IPS-NIHi11 (cell line): Measurements from ENCODE around the gene CASD1.

Experiments used
- DNase-seq: peaks from one replicate; pipeline ENCODE4 v3.0.0; 2012; ENCODE audit warnings: mixed read lengths, low spot score

CASD1 gene

DNA sequence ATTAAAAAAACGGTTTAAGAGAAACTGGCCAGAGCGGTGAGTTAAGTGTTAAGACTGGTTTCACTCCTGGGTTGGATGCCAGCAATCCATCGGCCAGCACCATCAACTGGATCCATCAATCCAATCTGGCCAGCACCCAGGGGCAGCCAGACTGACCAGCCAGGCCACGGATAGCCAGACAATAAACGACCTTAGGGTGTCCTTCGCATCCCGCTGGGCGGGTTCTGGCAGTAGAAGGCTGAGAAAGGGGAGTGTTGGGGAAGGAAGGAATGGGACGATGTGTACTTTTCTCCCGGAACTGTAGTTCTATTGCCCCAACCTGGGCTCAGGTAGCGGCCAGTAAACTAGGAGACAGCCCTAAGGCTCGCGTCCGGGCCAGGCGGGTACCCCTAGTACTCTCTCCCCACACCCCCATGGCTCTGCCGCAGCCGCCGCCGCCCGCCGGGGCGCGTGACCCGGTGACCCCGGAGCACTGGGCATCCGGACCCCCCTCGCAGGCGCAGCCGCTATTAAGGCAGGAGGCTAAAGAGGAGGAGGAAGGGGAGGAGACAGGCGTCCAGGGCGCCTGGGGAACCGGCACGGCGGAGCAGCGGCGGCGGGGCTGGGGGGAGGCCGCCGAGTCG lies at the start of gene CASD1:
Gene CASD1 (plus strand): TSS at position 546 of the 623 bp plus-strand sequence. CDS start 276 bp downstream, outside the sequence.
- no peak for DNase-seq

- DNase-seq: no peak
These were observed 43.1 kb upstream of the CASD1 start for GRCh38 chr7:94466516-94466915.

- DNase-seq: no peak
These were observed 38.0 kb upstream of the CASD1 start for GRCh38 chr7:94471604-94472003.

GRCh38 chr7:94472608-94473007 lies 37.0 kb upstream of the CASD1 start:
- no peak for DNase-seq

DNA sequence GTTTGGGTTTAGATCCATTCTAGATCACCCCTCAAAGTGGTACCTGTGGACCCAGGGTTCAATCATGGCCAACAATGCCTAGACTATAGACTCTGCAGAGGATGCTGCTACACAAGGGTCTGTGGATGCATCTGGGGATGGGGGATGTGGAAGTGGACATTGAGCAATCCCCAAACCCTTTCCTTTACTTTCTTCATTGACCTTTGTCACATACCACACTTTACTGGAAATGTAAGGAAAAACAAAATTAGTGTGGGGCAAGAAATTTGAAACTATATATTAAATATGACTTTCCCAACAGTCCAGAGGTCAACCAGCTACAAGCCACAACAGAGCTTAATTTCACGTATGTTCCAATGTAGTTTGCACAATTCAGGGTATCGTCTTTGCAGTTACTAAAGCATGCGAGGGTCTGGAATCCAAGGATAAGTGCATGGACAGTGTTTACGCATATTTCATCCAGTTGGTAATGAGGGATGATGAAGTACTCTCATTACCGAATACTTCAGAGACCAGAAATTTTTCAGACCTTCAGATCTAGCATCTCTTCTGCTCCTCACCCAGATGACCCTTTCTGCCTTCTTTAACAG lies 33.3 kb upstream of the CASD1 start:
- no peak for DNase-seq

DNA sequence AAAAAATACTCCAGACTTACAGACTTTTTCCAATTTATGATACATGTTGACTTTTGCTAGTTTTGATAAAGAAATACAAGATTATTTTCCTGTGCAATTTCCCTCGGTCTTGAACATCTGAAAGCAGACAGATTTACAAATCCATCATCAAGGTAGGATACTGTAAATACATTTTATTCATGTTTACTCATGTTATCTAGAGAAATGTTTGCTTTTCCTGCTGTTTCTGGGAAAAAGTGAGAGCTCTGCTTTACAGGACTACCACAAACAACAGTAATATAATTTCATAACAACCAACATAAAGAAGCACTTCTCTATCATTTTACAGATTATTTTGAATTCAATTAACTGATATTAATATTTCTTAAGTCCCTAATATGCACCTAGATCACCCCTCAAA lies 31.7 kb upstream of the CASD1 start:
- no peak for DNase-seq

- DNase-seq: no peak
These were observed 30.9 kb upstream of the CASD1 start for GRCh38 chr7:94478648-94479214.

- no peak for DNase-seq
These were observed 28.3 kb upstream of the CASD1 start for GRCh38 chr7:94481279-94481678.

GRCh38 chr7:94482796-94483195 lies 26.8 kb upstream of the CASD1 start:
- no peak for DNase-seq

DNA sequence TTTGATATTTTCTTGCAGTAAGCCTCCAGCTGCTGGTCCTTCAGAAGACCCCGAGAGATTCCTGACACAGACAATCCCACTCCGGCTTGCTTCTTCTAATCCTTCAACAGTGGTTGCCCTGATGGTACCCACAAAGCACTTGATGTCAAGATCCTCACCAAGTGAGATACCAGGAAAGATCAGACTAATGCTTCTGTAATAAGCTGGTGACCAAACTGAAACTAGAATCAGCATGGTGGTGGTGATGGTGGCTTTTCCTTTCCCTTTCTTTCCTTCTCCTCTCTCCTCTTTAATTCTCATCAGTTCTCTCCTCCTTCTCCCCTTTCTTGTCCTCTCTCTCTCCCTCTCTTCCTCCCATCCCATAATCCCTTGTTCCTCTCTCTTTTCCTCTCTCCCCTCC lies 25.8 kb upstream of the CASD1 start:
- DNase-seq: no peak

- DNase-seq: no peak
These were observed 23.4 kb upstream of the CASD1 start for GRCh38 chr7:94486216-94486615.

- no peak for DNase-seq
These were observed 18.2 kb upstream of the CASD1 start for GRCh38 chr7:94491410-94491809.

DNA sequence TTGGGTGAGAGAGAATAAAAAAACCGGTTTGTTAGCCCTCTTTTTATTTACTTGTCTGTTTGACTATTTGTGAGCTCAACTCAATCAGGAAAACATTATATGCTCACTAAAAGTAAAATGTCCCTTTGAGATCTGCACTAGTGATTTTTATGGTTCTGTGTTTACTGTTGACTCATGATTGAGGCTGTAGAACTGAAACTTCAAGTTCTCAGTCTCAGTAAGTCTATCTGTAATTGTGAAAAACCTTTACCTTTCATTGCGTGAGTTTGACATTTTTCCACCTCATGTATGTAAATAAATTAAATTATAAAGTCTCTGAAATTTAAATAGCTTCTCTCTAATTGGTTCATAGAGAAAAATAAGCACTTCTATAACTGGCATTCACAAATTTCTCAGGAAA lies 17.0 kb upstream of the CASD1 start:
- no peak for DNase-seq

- no peak for DNase-seq
These were observed 11.5 kb upstream of the CASD1 start for GRCh38 chr7:94497874-94498670.

GRCh38 chr7:94498918-94499317 lies 10.7 kb upstream of the CASD1 start:
- DNase-seq: no peak

- no peak for DNase-seq
These were observed 2.1 kb upstream of the CASD1 start for GRCh38 chr7:94507462-94507861.

DNA sequence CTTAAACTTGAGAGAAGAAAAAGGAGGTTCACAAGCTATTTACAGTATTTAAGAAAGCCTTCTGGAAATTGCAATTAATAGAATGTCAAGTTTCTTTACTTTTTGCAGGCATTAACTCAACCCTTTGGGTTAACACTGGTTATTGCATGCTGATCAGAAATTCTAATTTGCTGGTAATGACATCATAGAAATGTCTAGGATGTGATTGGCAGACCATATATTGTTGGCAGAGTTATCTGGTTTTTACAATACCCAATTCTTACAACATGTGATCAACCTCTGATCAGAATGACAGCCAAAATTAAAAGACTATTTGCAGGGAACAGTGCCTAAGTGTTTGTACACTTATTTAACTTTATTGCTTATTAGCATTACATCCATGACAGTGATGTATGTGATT lies 1.6 kb upstream of the CASD1 start:
- DNase-seq: no peak

GRCh38 chr7:94509887-94510581 lies 425 bp downstream of the CASD1 start:
- DNase-seq: peak; percentile 89

DNA sequence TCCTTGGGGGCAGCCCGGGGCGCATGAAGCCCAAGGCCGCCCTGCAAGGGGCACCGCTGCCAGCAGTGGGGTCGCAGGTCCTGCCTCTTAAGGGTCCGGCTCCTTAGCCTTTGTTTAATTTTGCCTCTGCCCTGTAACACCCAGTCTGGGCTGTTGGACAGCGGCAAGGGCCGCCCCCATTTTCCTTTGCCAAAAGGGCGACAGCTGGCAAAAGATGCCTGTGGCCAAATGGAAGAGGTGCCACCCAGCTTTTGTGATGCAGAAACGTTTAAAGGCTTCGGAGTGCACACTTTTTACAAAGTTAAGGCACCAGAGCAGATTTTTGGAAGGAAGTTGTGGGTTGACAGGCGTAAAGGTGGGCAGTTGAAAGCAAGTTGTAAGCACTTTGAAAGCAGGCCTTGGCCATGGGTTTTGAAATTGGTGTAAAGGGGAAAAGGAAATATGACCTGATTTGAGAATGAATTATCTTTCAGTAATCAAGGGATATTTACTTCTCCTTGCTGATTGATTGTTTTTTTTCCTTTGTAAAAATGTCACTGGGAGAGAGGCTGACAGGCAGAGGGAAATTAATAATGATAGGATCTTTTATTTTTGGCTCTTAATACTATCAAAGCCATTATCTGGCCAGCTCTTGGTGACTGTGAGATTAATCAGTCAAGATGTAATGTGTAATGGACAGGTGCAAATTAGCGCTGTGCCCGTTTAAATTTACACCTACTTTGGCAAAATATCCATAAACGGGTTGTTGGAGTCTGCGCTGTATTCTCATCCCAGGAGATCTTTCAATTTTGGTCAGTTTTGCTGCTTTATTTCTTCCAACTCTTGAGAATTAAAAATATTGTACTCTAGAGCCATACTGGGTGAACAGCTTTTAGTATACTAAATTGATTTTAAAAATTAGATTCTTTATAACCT lies 1.2 kb downstream of the CASD1 start:
- DNase-seq: peak; percentile 57

DNA sequence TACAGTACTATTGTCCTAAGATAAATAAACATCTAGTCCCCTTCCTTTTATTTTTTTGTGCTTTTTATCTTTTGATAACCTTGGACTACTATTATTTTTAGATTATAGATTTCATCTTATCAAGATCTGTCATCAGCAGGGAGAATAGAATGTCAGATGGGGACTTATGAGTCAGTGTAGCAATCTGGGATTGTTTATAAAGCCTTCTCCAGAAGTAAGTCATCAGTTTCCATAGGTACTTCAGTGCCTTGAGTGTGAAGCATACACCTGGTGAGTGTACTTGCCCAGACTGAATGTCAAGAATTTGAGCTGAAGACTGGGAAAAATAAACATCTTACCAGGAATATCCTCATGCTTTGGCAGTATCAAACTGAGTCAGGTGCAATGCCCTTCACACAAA lies 2.1 kb downstream of the CASD1 start:
- no peak for DNase-seq
